Upper lobe of right lung (tissue), 1 donor: Measurements from ENCODE around the gene WDR7. TPM values are rescaled to one million over a fixed set of nuclear protein-coding genes. Genes with fewer than 3 reads are reported as not detected.

ENCODE experiments used
- ATAC-seq: fragments of 200-7000 bp; cut with Tn5 transposase; one replicate; pipeline ENCODE4 v1.9.1; 2020; ENCODE audit warnings: mild to moderate bottlenecking, moderate library complexity
- DNase-seq: peaks from one replicate; pipeline ENCODE4 v3.0.0-alpha.2; 2020
- H3K27ac ChIP-seq: fragments of 200-600 bp; one replicate; pipeline ENCODE4 v1.8.0; 2022
- H3K27me3 ChIP-seq: fragments of 200-600 bp; one replicate; pipeline ENCODE4 v1.8.0; 2022; ENCODE audit warnings: mild to moderate bottlenecking
- H3K36me3 ChIP-seq: fragments of 200-600 bp; one replicate; pipeline ENCODE4 v1.8.0; 2022
- H3K4me1 ChIP-seq: fragments of 200-600 bp; one replicate; pipeline ENCODE4 v1.8.0; 2022
- H3K4me3 ChIP-seq: fragments of 200-600 bp; one replicate; pipeline ENCODE4 v1.8.0; 2022; ENCODE audit warnings: mild to moderate bottlenecking
- H3K9me3 ChIP-seq: fragments of 200-600 bp; one replicate; pipeline ENCODE4 v1.8.0; 2022
- intact Hi-C: fragments of 100-400 bp; cut with DNase I; formaldehyde crosslinking; loops from one replicate; pipeline ENCODE4 v1.11.0; 2022
- total RNA-seq: library from RNA; stranded (reverse); fragmentation: NEBNext Ultra II Directional; extraction: Animal tissue kit (Norgen Biotek cat#: 25700); gene quantifications from one replicate; pipeline ENCODE4 v1.2.1, GENCODE V29; 2021
- TF ChIP-seq, protein P1 (sequence below): fragments of 200-600 bp; IDR thresholded peaks from one replicate; pipeline ENCODE4 v1.8.0; 2022; ENCODE audit warnings: antibody characterized with exemption
- donor health status: DM: no; HTN: yes; CAD: no; lungs with severe emphysema.

Gene WDR7
- total RNA-seq, 1 donor from 2014 or later = 30.7 TPM

DNA sequence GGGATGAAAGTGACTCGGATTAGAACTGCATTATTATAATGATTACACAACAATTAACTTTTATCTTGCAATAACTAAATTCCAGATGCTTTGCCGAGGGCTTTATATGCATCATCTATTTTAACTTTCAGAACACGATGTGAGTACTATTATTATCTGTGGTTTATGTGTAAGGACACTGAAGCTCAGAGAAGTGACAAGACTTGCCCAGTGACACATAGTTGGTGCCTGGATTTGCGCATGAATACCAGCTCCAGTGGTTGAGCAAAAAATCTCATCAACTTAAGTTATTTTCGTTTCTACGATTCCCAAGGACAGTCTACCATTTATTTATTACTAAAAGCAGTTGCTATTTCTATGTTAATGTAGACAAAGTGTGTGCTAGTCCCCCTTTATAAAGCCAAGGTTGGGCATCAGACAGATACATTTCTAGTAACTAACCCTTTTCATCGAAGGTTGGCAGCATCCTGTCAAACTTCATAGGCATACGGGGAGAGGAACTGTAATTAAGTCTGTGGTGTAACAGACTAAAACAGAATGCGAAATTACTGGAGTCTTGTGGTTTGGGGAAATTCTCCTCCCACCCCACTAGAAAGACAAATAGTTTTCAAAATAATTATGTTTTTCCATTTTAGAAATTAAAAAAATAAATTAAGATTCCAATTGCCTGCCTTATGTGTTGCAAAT lies 422.5 kb downstream of the WDR7 start:
- Histone ChIP-seq H3K4me3 (no peak overlapping the region), H3K9me3 (no peaks in the 10 kb centered on the region), H3K4me1 (no peaks in the 10 kb centered on the region), H3K36me3 (no peaks in the 10 kb centered on the region), H3K27ac (no peak overlapping the region), H3K27me3 (no peaks in the 10 kb centered on the region)
- DNase-seq = no peak
- intact Hi-C loops = no loop called here
- TF ChIP-seq, protein P1, sequence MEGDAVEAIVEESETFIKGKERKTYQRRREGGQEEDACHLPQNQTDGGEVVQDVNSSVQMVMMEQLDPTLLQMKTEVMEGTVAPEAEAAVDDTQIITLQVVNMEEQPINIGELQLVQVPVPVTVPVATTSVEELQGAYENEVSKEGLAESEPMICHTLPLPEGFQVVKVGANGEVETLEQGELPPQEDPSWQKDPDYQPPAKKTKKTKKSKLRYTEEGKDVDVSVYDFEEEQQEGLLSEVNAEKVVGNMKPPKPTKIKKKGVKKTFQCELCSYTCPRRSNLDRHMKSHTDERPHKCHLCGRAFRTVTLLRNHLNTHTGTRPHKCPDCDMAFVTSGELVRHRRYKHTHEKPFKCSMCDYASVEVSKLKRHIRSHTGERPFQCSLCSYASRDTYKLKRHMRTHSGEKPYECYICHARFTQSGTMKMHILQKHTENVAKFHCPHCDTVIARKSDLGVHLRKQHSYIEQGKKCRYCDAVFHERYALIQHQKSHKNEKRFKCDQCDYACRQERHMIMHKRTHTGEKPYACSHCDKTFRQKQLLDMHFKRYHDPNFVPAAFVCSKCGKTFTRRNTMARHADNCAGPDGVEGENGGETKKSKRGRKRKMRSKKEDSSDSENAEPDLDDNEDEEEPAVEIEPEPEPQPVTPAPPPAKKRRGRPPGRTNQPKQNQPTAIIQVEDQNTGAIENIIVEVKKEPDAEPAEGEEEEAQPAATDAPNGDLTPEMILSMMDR = no peak
- no peak for ATAC-seq

DNA sequence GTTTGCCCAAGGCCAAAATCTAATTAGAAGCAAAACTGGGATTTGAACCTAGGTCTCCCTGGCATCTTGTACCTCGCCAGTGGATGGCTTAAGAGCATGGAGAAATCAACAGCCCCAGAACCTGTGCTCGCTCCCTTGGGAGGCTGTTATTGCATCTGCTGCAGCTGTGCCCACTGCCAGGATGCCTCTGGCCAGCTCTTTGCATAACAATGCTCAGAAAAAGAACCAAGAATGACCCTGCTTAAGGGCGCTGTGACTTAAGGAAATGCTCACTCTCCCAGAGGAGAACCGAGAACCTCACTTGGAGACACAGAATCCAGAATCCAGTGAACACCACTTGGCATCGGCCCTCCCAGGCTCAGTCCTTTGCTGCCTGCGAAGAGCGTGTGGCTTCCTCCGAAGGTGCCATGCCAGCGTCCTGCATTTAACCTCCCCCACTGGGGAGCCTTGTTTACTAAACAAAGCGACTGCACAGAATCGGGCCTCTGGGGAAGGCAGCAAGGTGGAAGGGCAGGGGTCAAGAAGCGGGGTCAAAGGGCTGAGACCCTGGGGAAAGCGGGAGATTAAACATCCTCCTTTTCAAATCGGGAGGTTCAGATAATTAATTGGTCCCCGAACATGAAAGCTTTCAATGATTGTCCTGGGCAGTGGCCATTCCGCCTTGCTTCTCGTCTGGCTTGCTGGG lies 424.7 kb downstream of the WDR7 start:
- no peaks in the 10 kb centered on the region for H3K4me1 ChIP-seq
- intact Hi-C loops = no loop called here

DNA sequence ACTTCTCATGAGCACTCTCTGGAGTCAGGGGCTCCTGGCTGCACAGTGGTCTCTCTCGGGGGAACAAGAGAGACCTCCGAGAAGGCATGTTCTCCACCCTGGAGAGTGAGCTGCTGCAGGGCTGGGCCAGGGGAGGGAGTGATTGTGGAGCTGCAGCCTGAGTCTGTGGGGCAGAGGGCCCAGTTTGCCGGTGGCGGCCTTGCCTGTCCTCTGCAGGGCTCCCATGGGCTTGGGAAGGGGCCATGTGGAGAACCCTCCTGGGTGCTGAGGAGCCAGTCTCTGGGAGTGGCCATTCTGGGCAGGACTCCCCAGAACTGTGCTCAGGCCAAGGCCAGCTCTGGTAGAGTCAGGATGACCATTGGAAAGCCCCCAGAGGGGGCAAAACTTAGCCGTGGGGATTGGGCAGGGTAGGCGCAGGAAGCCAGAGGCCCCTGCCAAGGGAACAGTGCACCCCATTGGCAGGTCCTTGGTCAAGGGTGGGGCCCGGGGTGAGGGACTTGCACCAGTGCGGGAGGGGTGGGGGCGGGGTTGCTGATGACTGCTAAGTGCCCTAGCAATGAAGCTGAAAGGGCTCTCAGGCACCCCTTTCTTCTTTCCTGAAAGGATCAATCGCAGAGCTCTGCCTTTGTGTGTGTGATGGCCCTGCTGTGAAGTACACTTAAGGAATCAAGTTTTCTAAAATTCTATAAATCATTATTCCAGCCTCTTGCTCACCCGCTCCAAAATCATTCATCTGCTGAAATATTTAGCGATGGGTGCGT lies 426.0 kb downstream of the WDR7 start:
- intact Hi-C loops = no loop called here
- Histone ChIP-seq H3K4me3 (no peak overlapping the region), H3K9me3 (no peaks in the 10 kb centered on the region), H3K4me1 (no peaks in the 10 kb centered on the region), H3K27me3 (no peaks in the 10 kb centered on the region), H3K27ac (no peak overlapping the region), H3K36me3 (no peaks in the 10 kb centered on the region)
- DNase-seq (no peak), ATAC-seq (no peak)
- TF ChIP-seq, protein P1 = no peak

More for the DNA sequence above, 424.7 kb downstream of the WDR7 start:
- ATAC-seq = no peak
- H3K9me3 ChIP-seq = no peaks in the 10 kb centered on the region
- H3K27ac ChIP-seq = no peak overlapping the region
- H3K4me3 ChIP-seq = no peak overlapping the region
- no peaks in the 10 kb centered on the region for H3K27me3 ChIP-seq
- no peak for DNase-seq
- TF ChIP-seq, protein P1 = no peak
- no peaks in the 10 kb centered on the region for H3K36me3 ChIP-seq

DNA sequence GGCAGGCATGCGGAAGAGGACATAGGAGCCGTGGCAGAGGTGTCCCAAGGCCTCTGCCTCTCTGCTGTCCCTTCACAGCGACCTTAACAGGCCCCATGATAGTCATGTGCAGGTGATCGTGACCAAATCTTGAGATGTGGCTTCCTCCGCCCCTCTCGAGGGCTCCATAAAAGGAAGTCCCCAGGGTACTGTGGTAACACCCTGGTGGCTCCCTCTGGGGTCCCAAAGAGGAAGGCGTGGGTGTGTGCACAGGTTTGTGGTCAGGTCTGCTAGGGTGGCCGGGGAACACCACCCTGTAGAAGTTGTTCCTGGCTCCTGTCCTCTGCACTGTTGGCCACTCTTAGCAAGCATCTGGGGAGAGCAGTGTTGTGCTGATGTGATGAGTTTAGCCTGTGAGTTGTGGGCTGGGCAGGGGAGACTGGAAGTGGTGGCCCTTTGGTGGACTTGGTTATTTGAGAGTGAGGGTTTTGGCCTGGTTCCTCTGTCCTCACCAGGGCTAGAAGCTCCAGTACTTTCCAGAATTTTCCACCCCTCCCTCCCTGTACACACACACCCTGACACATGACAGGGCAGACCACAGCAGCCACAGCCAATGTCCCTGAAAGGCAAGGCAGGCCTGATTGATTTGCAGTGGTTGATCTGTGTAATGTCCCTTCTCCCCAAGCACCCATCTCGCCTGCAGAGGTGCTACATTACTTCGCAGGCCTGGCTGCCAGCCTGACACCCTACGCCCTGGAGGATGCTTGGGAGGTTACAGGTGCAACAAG lies 426.8 kb downstream of the WDR7 start:
- ATAC-seq = peak; percentile 50
- DNase-seq = no peak
- no peaks in the 10 kb centered on the region for H3K36me3 ChIP-seq
- H3K27ac ChIP-seq = no peak overlapping the region
- intact Hi-C loops = no loop called here
- no peaks in the 10 kb centered on the region for H3K4me1 ChIP-seq
- no peaks in the 10 kb centered on the region for H3K27me3 ChIP-seq
- H3K9me3 ChIP-seq = no peaks in the 10 kb centered on the region
- no peak overlapping the region for H3K4me3 ChIP-seq
- TF ChIP-seq, protein P1 = no peak

DNA sequence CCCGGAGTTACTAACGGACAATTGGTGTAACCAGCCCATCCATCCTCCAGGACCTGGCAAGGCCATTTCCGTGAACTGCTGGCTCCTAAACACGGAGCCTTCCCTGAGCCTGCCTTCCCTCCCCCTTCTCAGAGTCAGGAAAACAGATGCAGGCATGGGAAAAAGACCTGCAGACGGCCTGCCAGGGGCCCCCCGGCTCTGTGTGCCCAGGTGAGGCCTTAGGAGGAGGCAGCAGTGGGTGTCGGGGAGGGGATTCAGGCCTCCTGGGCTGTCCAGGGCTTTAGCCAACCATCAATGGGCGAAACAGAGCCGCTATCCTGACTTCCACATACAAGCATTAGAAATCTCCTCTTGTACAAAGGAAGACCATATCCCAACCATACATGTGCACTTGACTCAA lies 427.5 kb downstream of the WDR7 start:
- no peaks in the 10 kb centered on the region for H3K36me3 ChIP-seq
- ATAC-seq = no peak
- H3K9me3 ChIP-seq = no peaks in the 10 kb centered on the region
- no peak for DNase-seq
- intact Hi-C loops = no loop called here
- no peak overlapping the region for H3K27ac ChIP-seq
- H3K4me1 ChIP-seq = no peaks in the 10 kb centered on the region
- no peaks in the 10 kb centered on the region for H3K27me3 ChIP-seq
- no peak overlapping the region for H3K4me3 ChIP-seq
- TF ChIP-seq, protein P1 = no peak
